Activated gamma-delta T cell treated with anti-CD3 and anti-CD28 coated beads, Interleukin-2, amount 50 U/mL, for 16 hours (primary cell): ENCODE measurements around the gene PNLIPRP2.

Experiments
- DNase-seq: peaks from one replicate; pipeline ENCODE4 v3.0.0-alpha.2; 2020; ENCODE audit warnings: low read depth

PNLIPRP2 gene

DNA sequence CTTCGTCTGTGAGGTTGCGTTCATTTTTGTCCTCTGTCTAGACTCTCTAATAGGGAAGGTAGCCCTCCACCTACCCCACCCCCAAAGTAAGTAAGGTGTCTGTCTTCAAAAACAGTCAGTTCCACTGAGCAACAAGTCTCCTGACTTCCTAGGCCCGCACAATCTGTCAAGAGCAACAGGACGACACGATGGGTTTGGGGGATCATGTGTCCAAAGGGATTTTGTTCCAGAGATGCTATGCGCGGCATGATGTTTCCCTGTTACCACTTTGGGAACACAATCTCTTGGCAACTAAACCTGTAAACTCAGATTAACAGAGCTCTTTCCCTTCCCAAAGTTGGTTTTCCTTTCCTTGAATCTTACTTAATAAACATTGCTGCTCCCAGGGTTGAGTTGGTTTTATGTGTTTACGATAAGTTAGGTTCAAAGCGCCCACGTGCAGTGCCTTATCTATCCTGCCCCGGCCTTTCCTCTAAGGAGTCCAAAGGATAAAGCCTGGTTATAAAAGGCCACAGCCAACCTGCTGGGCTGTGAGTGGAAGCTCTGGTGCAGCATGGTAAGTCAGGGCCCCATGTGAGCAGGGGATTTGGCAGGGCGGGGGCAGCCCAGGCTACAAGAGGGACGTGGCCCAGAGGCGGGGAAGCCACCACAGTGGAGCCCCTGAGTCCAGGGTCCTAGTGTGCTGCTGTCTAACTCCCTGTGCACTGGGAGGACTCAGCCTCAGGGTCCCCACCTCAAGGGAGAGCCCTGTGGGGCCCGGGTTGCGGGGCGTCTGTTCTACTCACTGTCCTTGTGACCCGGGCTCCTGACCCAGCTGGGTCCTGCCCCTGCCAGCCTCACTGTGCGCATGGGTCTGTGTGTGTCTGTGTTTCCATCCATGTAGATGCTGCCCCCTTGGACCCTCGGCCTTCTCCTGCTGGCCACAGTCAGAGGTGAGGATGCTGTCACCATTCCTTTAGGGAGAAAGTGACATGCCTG, at the start of gene PNLIPRP2:
Gene PNLIPRP2, plus strand, starts transcription at position 531 of the 978 bp plus-strand sequence.
- DNase-seq, result no peak

DNA sequence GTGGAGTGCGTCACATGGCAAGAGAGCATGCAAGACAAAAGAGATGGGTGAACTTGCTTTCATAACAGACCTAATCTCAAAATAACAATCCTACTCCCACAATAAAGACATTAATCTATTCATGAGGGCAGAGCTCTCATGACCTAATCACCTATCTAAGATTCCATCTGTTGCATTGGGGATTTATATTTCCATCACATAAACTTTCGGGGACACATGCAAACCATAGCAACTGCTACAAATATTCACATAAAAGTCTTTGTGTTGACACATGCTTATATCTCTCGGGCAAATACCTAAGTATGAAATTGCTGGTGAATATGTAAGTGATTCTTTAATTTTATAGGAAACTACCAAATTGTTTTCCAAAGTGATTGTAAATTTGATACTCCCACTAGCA, 46.0 kb upstream of the PNLIPRP2 start:
- no peak for DNase-seq

DNA sequence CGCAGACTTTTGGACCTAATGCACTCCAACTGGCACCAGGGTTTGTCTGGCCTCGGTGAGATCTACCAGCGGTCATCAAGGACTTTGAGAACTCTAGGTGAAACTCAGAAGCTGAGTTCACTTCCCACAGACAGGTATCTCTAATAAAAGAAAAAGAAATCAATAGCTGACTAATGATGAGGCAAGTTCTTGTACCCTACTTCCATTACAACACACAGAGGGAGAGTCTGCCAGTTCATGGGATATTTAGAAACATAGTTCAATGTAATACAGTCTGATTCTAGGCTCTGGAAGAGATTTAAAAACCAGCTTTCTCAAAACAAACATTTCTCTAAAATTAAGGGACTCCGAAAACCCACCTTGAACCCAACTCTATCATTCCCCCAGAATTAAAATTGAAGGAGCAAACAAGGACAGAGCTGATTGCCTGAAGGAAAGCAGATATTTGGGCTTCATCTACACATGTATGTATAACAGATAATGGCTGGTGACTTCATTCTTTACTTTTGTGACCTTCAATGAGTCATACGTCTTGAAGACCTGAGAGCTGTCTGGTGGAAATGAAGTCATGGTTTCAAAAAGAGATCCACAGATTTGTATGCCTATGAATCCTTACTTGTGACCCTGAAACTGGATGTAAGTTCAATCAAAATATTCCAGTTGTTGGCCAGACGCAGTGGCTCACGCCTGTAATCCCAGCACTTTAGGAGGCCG, 32.7 kb upstream of the PNLIPRP2 start:
- no peak for DNase-seq

DNA sequence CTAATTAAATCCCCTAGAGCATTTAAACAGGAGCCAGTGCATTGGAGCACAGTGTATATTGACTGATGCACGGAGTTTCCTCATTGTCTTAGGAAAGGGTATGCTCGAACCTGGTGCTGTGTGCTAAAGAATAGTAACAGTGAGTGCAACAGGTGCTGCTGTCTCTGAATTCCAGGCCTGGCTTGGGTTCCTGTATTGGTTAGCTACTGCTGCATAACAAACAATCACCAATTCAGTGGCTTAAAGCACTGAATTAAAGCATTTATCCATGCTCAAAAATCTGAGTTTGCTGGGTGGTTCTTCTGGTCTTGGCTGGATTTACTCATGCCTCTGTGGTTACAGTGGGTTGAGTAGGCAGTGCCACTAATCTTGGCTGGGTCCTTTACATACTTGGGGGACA, 31.8 kb upstream of the PNLIPRP2 start:
- DNase-seq, result no peak

DNA sequence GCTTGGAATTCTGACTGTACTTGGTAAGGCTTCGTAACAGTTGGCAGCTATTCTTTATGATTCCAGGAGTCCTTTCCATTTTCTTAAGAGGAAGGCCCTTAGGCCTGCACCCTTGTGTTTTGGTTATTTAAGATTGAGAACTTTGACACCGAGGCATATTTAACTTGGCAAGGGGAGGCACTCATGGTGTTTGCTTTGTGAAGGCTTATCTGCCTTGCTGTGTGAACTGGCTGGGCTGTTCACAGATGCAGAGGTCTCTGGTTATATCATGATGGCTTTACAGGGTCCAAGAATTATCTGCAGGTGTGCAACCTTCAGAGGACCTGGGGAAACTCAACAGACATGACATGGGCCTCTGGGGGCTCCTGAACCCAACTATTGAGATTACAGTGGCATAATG, 30.8 kb upstream of the PNLIPRP2 start:
- DNase-seq, result no peak

DNA sequence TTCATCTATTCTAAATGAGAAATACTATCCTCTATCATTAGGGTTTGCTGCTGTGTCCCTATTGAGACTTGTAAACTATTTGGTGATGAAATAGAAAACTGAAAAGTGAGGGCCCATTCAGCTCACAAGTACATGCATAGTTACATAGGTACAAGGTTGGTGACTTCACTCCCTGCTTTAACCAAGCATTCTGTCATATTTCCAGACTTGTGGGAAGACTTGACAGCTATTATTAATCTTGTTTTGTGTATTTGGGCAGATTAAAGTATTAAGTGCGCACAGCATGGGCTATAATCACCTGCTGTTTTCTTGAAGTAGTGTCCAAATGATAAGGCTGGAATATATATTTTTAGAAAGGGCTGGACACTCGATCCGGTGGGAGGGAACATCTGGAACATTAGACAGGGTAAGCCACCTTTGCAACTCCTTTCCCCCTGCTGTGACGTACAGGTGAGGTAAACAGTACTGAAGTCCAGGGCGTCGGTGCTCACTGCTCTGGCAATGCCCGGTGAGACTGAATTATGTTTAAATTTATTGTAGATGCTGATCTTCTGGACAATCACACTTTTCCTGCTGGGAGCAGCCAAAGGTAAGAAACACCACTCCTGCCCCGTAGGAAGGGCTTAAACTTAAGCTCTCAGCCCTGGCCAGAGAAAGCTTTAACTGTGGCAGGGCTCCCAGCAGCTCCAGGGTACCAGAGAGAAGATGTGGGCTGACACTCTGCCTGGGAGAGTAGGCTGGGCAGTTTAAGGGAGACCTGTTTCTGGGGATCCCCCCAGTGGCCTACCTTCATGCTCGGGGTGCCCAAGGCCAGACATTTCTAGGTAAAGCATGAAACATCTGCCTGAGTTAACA, 29.9 kb upstream of the PNLIPRP2 start, which contains the start of gene PNLIPRP1:
Gene PNLIPRP1, plus strand, starts transcription at position 370 of the 855 bp plus-strand sequence. Its CDS starts 171 bp downstream, at position 541.
- DNase-seq, result no peak

DNA sequence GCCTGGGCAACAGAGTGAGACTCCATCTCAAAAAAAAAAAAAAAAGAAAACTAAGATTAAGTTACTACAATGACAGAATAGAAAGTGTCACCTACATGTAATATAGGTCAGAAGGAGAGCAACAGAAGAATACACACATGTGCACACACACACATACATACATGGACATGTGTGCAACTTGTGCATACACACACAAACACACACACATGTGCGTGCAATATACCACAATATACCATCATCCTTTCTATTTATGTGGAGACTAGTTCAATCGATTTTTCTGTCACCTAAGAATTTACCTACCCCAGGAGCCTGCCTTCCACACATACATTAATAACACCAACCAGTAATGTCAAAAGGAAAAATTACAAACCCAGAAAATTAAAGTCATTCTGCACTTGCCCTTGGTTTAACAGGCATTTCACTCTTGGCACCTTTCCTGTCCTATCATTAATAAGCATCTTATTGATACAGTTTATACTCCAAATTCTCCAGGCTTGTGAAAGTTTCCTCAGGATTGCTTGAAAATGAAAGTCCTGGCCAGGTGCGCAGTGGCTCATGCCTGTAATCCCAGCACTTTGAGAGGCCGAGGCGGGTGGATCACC, 27.5 kb upstream of the PNLIPRP2 start:
- no peak for DNase-seq

DNA sequence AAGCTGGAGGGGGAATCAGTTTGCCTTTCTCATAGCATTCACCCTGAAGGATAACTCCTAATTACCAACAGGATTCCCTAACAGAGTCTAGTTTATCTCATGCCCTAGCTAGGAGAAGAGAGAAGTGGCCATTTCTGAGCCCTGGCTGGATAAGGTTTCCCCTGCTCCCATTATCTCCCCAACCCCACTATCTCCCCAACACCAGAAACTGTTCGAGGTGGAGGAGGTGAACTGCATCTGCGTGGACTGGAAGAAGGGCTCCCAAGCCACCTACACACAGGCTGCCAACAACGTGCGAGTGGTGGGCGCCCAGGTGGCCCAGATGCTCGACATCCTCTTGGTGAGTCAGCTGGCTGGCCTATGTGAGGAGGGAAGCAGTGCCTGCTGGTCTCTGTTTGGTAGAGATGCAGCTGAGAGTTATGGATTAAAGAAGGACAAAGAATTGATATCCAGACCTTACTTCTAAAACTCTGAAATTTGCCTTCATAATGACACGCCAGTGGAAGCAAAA, 26.2 kb upstream of the PNLIPRP2 start:
- no peak for DNase-seq

DNA sequence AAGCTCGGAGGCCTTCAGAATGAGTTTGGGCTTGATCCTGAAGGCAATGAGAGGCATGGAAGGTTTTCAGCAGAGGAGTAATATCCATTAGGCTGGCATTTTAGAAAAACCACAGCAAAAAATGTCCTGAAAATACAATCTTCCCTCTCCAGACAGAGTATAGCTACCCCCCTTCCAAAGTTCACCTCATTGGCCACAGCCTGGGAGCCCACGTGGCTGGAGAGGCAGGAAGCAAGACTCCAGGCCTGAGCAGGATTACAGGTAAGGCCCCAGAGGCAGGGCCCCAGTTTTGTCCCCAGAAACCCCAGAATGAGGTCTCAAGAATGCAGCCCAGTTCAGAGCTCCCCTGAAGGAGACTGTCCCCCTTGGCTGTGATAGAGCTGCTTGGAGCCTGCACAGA, 24.7 kb upstream of the PNLIPRP2 start:
- DNase-seq, result no peak

DNA sequence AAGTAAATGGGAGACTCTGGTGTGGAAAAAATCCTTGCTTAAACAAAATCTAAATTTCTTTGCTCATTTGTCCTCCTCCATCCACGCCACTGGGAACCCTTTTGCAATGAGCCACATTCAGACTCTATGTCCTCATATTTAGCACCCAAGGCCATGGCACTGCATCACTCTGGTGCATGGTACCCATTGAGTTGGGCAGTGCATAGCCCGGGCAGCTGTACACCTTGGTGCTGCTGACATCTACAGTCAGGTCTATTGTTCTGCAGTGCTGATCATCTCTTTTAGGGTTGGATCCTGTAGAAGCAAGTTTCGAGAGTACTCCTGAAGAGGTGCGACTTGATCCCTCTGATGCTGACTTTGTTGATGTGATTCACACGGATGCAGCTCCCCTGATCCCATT, 23.2 kb upstream of the PNLIPRP2 start:
- DNase-seq, result no peak

DNA sequence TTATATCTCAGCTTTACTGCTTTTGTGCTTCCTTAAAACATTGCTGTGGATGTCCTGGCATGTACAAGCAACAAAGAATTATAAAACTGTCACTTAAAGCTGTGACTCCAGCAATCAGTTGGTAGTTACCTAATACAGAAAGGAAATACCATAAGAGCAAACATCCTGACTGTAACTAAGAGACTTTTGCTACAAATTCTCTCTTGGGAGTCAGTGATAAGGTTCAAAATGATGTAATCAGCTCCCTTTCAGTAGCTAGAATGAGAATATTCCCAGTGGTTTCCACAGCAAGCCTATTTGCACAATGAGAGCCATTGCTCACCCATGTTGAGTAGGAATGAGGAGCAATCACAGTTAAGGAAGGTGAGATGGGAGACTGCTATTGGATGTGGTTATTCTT, 22.4 kb upstream of the PNLIPRP2 start:
- no peak for DNase-seq

DNA sequence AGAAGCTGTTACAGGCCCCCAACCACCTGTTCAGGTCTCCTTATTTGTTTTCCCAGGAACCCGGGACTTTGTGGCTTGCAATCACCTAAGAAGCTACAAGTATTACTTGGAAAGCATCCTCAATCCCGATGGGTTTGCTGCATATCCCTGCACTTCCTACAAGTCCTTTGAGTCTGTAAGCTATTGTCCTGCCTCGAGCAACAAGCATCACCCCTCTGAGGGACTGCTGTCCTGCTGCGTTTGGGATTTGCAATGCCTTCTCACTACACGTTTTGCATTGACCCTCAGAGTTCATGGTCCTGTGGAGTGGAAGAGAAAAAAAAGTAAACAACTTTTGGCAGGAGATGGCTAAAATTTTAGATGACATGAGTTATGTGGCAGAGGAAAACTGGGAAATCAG, 20.8 kb upstream of the PNLIPRP2 start:
- DNase-seq, result no peak

DNA sequence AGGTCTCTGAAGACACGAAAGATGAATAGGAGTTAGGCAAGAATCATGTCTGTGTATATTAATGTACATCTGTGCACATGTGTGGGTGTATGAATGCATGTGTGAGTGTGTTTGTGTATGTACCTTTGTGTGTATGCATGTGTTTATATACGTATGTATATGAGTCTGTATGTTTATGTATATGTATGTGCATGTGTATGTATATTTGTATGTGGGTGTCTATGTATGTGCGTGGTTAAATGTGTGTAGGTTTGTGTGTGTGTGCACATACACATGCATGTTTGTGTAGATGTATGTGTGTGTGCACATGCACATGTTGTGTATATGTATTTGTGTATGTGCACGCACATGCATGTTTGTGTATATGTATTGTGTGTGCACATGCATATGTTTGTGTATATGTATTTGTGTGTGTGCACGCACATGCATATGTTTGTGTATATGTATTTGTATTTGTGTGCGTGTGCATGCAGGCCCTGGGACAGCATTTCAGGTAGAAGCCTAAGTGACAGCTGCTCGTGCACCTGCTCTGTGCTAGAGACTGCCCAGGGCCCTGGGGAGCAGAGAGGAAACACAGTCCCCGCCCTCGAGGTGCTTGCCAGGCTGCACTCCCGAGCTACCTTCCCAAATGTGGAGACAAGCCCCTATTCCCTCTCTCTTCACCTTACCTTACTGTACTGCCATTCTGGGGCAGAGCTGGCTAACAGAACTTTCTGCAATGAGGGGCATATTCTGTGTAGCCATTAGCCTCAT, 17.9 kb upstream of the PNLIPRP2 start:
- no peak for DNase-seq

DNA sequence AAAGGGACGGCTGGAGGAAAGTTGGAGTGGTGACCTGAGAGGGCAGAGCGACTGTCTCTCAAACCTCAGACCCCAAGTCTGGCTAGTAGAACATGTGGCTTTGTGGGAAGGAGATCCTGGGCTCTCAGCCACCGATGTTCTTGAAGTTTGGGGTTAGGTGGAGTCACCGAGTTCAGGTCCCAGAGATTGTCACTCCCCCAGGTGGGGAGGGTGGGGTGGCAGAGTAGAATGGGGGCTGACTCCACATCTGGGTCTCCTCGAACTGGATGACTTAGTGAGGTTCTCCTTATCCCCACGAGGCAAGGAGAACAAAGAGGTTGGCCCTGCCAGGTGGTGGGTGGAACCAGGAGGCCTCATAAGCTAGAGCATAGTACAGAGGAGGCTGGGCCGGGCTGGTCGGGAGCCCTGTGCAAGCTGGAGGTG, 14.7 kb upstream of the PNLIPRP2 start:
- no peak for DNase-seq

DNA sequence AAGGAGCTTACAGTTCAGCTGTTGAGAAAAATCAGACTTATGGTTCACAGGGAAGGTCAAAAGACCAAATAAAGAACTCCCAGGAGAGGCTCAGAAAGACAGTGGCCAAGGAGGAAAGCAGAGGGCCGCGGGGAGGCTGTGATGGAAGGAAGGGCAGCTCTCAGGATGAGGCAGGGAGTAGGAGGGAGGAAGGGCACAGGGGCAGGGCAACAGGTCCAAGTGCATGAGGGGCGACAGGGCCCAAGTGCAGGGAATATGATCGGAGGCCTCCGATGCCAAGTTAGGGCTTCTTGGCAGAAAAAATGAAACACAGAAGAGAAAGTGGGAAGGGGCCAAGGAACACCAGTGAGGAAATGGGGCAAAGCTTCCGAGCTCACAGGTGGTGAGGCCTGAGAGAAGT, 13.4 kb upstream of the PNLIPRP2 start:
- no peak for DNase-seq

DNA sequence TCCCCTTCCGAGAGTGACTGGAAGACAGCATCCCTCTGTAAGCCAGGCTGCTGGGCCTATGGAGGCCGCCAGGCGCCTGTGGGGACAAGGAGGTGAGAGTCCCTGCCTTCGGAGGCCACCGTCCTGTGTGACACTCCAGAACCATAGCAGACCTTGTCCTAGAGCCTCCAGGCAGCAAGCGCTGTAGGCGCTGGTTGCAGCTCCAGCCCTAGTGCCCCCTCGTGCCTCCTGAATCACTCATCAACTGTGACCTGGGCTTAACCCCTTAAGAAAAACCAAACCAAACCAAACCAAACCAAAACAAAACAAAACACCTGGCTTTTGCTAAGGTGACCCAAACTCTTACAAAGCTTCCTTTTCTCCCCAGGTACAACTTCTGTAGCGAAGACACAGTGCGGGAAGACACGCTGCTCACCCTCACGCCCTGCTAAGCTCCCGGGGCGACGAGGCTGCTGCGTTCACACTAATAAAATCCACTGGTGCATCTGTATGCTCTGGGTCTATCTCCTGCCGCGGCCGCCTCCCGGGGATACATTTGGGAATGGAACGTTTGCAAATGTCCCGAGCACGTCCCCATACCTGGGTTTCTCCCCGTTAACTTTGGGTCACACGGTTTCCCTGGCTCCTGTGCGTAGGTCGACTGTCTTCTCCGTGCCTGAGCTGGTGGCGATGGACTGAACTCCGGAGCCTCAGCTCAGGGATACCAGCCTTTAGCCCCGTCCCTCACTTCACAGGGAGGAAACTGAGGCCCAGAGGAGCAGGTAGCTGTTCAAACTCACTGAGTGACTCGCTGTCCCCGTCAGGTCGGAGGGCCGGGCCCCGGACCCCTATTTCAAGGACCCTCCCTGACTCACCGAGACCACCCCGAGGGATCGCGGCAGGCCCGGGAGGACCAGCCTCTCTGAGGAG, 11.8 kb upstream of the PNLIPRP2 start:
- no peak for DNase-seq

DNA sequence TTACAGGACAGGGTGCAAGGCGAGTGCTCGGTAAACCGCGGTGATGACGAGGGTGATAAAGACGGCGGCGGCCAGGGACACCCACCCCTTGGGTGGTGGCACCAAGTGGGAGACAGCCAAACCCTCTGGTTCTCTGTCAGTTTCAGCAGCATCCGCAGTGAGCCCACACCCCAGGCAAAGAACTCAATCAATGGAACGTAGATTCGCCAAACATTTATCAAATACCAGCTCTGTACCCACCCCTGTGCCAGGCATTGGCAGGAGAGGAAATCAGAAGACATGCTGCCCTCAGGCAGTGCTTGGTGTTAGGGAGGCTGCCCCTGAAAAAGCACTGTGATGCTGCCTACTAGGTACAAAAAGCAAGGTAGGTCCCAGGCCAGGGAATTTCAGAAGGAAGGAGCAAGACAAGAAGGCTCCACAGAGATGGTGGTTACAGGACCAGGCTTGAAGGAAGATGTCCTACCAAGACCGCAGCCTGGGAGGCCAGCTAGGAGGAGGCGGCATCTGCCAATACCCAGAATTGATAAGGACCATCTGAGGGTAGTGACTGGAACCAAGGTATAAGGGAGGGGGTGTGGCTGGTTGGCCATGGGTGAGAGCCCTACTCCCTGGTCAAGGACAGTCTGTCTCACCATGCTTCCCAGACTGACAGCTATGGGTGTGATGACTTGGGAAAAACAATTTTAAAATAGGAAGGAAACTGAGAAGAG, 10.2 kb upstream of the PNLIPRP2 start:
- no peak for DNase-seq

DNA sequence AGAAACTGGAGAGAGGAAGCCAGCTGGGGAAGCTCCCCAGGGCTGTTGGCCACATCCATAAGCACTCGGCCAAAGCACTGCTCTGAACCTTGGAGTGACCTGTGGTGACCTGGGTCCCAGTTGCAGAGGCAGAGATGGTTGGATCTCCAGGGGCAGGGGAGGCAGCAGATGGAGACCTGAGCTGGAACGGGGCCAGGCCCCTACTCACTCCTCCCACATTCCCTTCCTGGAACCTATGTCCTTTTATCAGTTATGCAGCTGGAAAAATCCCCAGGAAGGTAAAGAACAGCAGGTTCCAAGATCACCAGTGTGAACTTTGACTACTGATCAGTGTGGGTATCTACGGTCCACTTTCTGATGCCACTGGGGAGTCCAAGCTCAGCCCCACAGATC, 9.6 kb upstream of the PNLIPRP2 start:
- DNase-seq, result no peak
